ENCODE data around the gene CAMK1D.

DNA sequence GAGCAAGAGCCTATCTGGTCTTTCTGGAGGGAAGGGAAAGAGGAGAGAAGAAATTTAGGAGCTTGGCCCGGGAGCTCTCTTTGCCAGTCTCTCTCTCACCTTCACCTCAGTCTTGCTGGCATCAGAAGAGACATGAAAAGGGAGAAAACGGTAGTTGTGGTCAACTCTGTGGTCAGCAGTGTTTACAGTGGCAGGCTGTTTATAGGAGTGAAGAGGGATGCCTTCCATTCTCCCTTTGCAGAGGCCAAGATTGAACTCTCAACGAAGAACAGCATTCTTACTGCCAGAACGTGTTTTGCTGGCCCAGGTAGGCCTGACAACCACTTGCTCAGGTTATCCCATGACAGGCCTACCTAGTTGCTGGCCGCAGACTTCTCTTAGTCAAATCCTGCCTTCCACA is 518.9 kb downstream of the CAMK1D start:
- no peak for TF ChIP-seq RAD51 (IDR thresholded peaks at IDR 0.05)
- no peak for TF ChIP-seq RAD21 (IDR thresholded peaks at IDR 0.05; ENCODE audit: insufficient read depth, low read depth, low read length)
- TF ChIP-seq EP300 (IDR thresholded peaks at IDR 0.05; ENCODE audit: borderline replicate concordance in 1 of 2, control insufficient read depth in 1 of 2, low read depth in 2 of 2, low read length in 2 of 2), result no peak
- TF ChIP-seq, protein P1, sequence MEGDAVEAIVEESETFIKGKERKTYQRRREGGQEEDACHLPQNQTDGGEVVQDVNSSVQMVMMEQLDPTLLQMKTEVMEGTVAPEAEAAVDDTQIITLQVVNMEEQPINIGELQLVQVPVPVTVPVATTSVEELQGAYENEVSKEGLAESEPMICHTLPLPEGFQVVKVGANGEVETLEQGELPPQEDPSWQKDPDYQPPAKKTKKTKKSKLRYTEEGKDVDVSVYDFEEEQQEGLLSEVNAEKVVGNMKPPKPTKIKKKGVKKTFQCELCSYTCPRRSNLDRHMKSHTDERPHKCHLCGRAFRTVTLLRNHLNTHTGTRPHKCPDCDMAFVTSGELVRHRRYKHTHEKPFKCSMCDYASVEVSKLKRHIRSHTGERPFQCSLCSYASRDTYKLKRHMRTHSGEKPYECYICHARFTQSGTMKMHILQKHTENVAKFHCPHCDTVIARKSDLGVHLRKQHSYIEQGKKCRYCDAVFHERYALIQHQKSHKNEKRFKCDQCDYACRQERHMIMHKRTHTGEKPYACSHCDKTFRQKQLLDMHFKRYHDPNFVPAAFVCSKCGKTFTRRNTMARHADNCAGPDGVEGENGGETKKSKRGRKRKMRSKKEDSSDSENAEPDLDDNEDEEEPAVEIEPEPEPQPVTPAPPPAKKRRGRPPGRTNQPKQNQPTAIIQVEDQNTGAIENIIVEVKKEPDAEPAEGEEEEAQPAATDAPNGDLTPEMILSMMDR (IDR thresholded peaks at IDR 0.05 in 2 of 3, conservative IDR thresholded peaks at IDR 0.05 in 1 of 3; ENCODE audit: control insufficient read depth in 2 of 3, extremely low read depth in 1 of 3, insufficient read depth in 1 of 3, low read depth in 3 of 3, low read length in 3 of 3), result no peak

All from GM12878 (cell line).